Natural killer cell (primary cell): ENCODE results near the gene MTOR. TPM values are rescaled to one million over a fixed set of nuclear protein-coding genes. Genes with fewer than 3 reads are reported as not detected.

ENCODE experiments used
- ATAC-seq, 3 donors: fragments of 150-1000 bp in 2 of 3; fragments of 200-7000 bp in 1 of 3; cut with Tn5 transposase; 1 replicate in 1 of 3; 2 replicates in 2 of 3; pipeline ENCODE4 v1.10.0; 2021; ENCODE audit warnings: mild to moderate bottlenecking in 2 of 3, moderate library complexity in 2 of 3
- DNase-seq, 2 donors: peaks; one replicate each; pipeline versions ENCODE4 v3.0.0 to v3.0.0-alpha.2; 2013 to 2021; ENCODE audit warnings: mixed read lengths in 1 of 2
- H3K27ac ChIP-seq: one replicate; pipeline ENCODE4 v1.5.1; 2013; ENCODE audit warnings: mild to moderate bottlenecking, low read length
- H3K27me3 ChIP-seq: one replicate; pipeline ENCODE4 v1.6.1; 2013; ENCODE audit warnings: low read length; ENCODE audit not compliant: control insufficient read depth, insufficient read depth
- H3K36me3 ChIP-seq: one replicate; pipeline ENCODE4 v1.6.1; 2013; ENCODE audit warnings: low read length; ENCODE audit not compliant: control insufficient read depth, insufficient read depth
- H3K4me1 ChIP-seq: one replicate; pipeline ENCODE4 v1.6.1; 2013; ENCODE audit warnings: low read length; ENCODE audit not compliant: control insufficient read depth, insufficient read depth
- H3K4me3 ChIP-seq: one replicate; pipeline ENCODE4 v1.5.1; 2013; ENCODE audit warnings: low read length
- H3K9me3 ChIP-seq: one replicate; pipeline ENCODE4 v1.6.1; 2013; ENCODE audit warnings: low read length; ENCODE audit not compliant: control insufficient read depth, insufficient read depth
- H3K27ac Mint-ChIP-seq, 2 donors: one replicate each; pipeline ENCODE4 v1.8.0; 2022; ENCODE audit warnings: mild to moderate bottlenecking in 2 of 2, mixed read lengths in 2 of 2, moderate library complexity in 1 of 2
- H3K27me3 Mint-ChIP-seq, 2 donors: one replicate each; pipeline ENCODE4 v1.8.0; 2022; ENCODE audit warnings: low read depth in 2 of 2, mixed read lengths in 2 of 2
- H3K36me3 Mint-ChIP-seq: one replicate; pipeline ENCODE4 v1.8.0; 2022; ENCODE audit warnings: mixed read lengths
- H3K4me1 Mint-ChIP-seq, 2 donors: one replicate each; pipeline ENCODE4 v1.8.0; 2022; ENCODE audit warnings: mixed read lengths in 2 of 2
- H3K4me3 Mint-ChIP-seq: one replicate; pipeline ENCODE4 v1.8.0; 2022; ENCODE audit warnings: mild to moderate bottlenecking, moderate library complexity, mixed read lengths
- H3K9me3 Mint-ChIP-seq, 2 donors: one replicate each; pipeline ENCODE4 v1.8.0; 2022; ENCODE audit warnings: mixed read lengths in 2 of 2
- WGBS: methylation state at CpG from one replicate; pipeline ENCODE4 v1.1.7; 2013; ENCODE audit warnings: missing lambda C conversion rate; ENCODE audit not compliant: insufficient coverage; 5-methylcytosine and 5-hydroxymethylcytosine counted together
- intact Hi-C: fragments of 100-400 bp; cut with micrococcal nuclease; formaldehyde crosslinking; loops from one replicate; pipeline ENCODE4 v1.14.2; 2022
- total RNA-seq, 4 donors: library from RNA; stranded (reverse); fragments of 120-200 nt in 1 of 4; gene quantifications; one replicate each; pipeline versions ENCODE4 v1.2.3 to v1.2.4, GENCODE V29; 2013 to 2022
- TF ChIP-seq, protein P1 (sequence below): fragments of 200-600 bp; IDR thresholded peaks from one replicate; pipeline ENCODE4 v1.8.0; 2022; ENCODE audit warnings: antibody characterized with exemption

Gene MTOR
- total RNA-seq, 3 donors from 2014 or later (not counting 1 experiment from before 2014, with no cell fraction given): 42.7 to 54.6 (median 43.7) TPM

- TF ChIP-seq, protein P1, sequence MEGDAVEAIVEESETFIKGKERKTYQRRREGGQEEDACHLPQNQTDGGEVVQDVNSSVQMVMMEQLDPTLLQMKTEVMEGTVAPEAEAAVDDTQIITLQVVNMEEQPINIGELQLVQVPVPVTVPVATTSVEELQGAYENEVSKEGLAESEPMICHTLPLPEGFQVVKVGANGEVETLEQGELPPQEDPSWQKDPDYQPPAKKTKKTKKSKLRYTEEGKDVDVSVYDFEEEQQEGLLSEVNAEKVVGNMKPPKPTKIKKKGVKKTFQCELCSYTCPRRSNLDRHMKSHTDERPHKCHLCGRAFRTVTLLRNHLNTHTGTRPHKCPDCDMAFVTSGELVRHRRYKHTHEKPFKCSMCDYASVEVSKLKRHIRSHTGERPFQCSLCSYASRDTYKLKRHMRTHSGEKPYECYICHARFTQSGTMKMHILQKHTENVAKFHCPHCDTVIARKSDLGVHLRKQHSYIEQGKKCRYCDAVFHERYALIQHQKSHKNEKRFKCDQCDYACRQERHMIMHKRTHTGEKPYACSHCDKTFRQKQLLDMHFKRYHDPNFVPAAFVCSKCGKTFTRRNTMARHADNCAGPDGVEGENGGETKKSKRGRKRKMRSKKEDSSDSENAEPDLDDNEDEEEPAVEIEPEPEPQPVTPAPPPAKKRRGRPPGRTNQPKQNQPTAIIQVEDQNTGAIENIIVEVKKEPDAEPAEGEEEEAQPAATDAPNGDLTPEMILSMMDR: no peak
- H3K4me3 Mint-ChIP-seq: no peak overlapping the region
- no peaks in the 10 kb centered on the region for H3K36me3 Mint-ChIP-seq
- no peak overlapping the region for H3K27ac ChIP-seq
- H3K4me1 ChIP-seq: no peaks in the 10 kb centered on the region
- no peak overlapping the region for H3K27ac Mint-ChIP-seq
- no peak for DNase-seq
- no peaks in the 10 kb centered on the region for H3K9me3 ChIP-seq
- H3K4me1 Mint-ChIP-seq: no peaks in the 10 kb centered on the region
- H3K27me3 ChIP-seq: no peaks in the 10 kb centered on the region
- intact Hi-C loops: no loop called here
- no peaks in the 10 kb centered on the region for H3K27me3 Mint-ChIP-seq
- no peaks in the 10 kb centered on the region for H3K9me3 Mint-ChIP-seq
- H3K4me3 ChIP-seq: no peak overlapping the region
- no peak for ATAC-seq
- peaks cover 24% of the 10 kb centered on the region for H3K36me3 ChIP-seq
Observed at GRCh38 chr1:11179125-11179524, 83.2 kb downstream of the MTOR start.

DNA sequence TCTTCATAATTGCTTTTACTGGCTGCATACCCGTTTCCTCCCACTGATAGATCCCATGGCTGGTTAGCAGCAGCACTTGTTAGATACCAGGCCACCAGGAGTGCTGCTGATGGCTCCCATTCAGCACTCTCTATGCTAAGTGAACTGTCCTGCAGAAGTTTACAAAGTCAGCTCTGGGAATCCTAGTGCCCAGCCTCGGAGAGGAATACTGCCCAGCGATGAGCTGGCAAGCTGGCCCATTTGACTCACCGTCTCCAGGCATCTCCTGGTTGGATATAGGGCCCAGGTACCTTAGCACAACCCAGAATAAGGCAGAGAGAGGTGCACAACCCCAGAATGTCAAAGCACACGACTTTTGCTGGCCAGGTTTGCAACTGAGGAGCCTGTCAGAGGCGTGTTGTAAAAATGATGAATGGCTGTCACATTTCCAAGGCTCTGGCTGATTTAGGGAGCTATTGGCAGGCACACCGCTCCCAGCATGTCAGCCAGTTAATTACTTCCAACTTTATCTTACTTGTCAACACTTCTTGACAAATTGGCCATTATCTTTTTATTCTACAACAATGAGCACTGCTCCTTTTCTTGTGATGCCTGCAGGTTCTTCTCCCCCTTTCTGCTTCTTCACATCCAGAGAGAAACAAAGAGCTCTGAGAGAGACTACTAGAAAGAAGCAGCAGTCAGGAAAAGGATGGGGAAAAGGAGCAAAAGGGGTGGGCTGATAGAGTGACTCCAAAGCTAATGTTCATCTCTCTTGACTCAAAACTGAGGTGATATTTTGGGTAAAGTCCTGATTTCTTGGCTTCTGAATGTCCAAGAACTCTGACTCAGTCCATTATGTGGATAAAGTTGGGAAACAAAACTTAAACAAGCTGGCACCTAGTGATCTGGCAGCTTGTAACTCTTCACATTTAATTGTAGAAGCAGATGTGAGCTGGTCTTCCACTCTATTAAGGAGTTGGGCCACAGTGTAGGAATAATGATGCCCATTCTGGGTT is 84.0 kb downstream of the MTOR start:
- Mint-ChIP-seq H3K27ac (no peak overlapping the region), H3K4me1 (no peaks in the 10 kb centered on the region), H3K27me3 (no peaks in the 10 kb centered on the region), H3K4me3 (no peak overlapping the region), H3K36me3 (no peaks in the 10 kb centered on the region), H3K9me3 (no peaks in the 10 kb centered on the region)
- no peaks in the 10 kb centered on the region for H3K4me1 ChIP-seq
- no peak for DNase-seq
- H3K9me3 ChIP-seq: no peaks in the 10 kb centered on the region
- no peak for ATAC-seq
- TF ChIP-seq, protein P1: no peak
- H3K27me3 ChIP-seq: no peaks in the 10 kb centered on the region
- H3K36me3 ChIP-seq: peaks cover 23% of the 10 kb centered on the region
- 90% methylated on average over 7 of the region's 7 CpGs for WGBS
- H3K4me3 ChIP-seq: no peak overlapping the region
- intact Hi-C loops: no loop called here
- no peak overlapping the region for H3K27ac ChIP-seq

DNA sequence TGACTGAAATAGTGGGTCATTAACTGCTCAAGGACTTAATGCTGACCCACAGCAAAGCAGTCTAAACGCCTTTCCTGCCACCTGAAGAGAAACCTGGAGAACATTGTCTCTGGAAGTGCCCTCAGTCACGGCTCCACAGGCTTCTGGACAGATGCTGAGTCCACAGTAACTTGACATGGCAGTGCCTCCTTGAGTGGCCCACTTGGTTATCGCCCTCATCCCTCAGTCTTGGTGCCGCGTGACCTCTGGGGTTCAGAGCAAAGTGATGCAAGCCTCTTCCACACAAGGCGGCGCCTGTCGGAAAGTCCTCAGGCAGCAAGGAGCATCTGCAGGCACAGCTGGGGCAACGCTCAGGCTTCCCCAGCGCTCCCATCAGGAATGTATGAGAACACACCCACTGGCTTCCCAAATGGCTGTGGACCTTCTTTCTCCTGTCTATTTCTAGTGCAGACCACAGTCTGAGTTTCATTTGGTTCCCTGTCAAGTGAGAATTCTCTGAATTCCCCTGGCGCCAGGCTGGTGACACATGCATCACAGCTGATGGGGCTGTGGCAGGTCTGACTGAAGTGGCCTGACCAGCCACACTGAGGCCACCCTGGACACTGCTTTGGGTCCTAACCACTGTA is 86.2 kb downstream of the MTOR start:
- H3K36me3 ChIP-seq: peaks cover 16% of the 10 kb centered on the region
- H3K4me3 ChIP-seq: no peak overlapping the region
- Mint-ChIP-seq H3K9me3 (no peaks in the 10 kb centered on the region), H3K4me3 (no peak overlapping the region), H3K27ac (no peak overlapping the region), H3K36me3 (no peaks in the 10 kb centered on the region), H3K27me3 (no peaks in the 10 kb centered on the region), H3K4me1 (no peaks in the 10 kb centered on the region)
- no peak for ATAC-seq
- WGBS: 98% methylated on average over 11 of the region's 11 CpGs
- TF ChIP-seq, protein P1: no peak
- intact Hi-C loops: no loop called here
- no peak overlapping the region for H3K27ac ChIP-seq
- H3K9me3 ChIP-seq: no peaks in the 10 kb centered on the region
- no peak for DNase-seq
- H3K27me3 ChIP-seq: no peaks in the 10 kb centered on the region
- no peaks in the 10 kb centered on the region for H3K4me1 ChIP-seq
